ENCODE data around the gene ZCCHC2.
A peak's percentile ranks its signal among the peaks of the same experiment; 100 is the strongest.

The ZCCHC2 gene

GRCh38 chr18:62523631-62524439 is 1.0 kb downstream of the ZCCHC2 start:
- TF ChIP-seq, protein P1, sequence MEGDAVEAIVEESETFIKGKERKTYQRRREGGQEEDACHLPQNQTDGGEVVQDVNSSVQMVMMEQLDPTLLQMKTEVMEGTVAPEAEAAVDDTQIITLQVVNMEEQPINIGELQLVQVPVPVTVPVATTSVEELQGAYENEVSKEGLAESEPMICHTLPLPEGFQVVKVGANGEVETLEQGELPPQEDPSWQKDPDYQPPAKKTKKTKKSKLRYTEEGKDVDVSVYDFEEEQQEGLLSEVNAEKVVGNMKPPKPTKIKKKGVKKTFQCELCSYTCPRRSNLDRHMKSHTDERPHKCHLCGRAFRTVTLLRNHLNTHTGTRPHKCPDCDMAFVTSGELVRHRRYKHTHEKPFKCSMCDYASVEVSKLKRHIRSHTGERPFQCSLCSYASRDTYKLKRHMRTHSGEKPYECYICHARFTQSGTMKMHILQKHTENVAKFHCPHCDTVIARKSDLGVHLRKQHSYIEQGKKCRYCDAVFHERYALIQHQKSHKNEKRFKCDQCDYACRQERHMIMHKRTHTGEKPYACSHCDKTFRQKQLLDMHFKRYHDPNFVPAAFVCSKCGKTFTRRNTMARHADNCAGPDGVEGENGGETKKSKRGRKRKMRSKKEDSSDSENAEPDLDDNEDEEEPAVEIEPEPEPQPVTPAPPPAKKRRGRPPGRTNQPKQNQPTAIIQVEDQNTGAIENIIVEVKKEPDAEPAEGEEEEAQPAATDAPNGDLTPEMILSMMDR (IDR thresholded peaks at IDR 0.05; ENCODE audit: extremely low read depth, insufficient read depth, missing control alignments) = no peak
- in situ Hi-C loops (cut with MboI; ENCODE audit: low pct_unique_long_range_greater_than_20kb, low sequenced_read_pairs, unreplicated experiment) = no loop called here
- DNase-seq (ENCODE audit: low spot score) = peak; percentile 57

DNA sequence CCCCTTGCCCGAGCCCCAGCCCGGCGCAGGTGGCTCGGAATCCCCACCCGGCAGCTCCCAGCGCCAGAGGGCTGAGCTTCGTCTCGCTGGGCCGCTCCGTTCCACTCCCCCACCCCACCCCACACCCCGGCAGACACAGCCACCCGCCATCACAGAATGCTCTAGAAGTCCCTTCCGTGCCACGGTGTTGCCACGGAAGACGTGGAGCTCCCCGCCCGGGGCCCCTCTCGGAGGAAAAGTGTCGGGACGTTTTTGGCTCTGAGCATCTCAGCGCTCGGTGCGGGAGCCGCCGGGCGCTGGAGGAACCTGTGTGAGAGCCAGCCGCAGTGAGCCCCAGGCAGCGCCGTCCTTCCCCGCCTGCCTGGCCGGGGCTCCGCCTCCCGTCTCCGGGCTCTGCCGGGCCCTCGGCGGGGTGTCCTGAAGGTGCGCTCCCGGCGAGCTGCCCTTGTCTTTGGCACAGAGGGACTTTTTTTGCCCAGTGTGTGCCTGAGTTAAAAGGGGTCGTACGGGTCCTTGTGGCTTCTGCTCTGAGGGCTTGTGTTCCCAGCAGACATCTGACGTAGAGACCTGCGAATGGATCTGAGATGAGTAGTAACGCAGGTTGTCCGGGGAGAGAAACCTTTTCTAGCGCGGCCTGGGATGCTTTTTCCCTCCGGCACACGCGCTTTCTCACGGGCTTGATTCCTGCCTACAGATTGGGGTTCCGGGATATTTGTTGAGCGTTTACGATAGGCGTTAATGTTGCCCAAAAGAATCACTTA is 1.8 kb downstream of the ZCCHC2 start:
- DNase-seq (ENCODE audit: low spot score) = peak; percentile 70
- TF ChIP-seq, protein P1 (IDR thresholded peaks at IDR 0.05; ENCODE audit: extremely low read depth, insufficient read depth, missing control alignments) = no peak
- in situ Hi-C loops (cut with MboI; ENCODE audit: low pct_unique_long_range_greater_than_20kb, low sequenced_read_pairs, unreplicated experiment) = no loop called here

DNA sequence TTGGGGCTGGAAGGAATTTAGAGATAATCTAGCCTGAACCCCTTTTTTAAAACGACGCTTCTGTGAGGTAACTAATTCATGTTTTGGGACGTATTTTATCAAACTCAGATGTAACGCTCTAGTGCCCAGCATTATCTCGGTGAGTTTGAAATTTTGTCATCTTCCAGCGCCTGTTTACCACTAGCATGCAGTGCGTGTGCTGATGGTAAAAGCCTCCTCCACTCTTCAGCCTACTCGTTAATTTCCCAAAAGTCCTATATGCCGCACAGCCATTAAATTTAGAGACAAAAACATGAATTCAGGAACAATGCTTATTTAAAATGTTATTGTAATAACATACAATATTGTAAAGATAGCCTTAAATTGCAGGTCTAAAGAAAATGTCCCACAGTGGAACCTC is 2.8 kb downstream of the ZCCHC2 start:
- peak; percentile 45 for DNase-seq (ENCODE audit: low spot score)
- TF ChIP-seq, protein P1 (IDR thresholded peaks at IDR 0.05; ENCODE audit: extremely low read depth, insufficient read depth, missing control alignments) = no peak
- in situ Hi-C loops (cut with MboI; ENCODE audit: low pct_unique_long_range_greater_than_20kb, low sequenced_read_pairs, unreplicated experiment) = no loop called here

DNA sequence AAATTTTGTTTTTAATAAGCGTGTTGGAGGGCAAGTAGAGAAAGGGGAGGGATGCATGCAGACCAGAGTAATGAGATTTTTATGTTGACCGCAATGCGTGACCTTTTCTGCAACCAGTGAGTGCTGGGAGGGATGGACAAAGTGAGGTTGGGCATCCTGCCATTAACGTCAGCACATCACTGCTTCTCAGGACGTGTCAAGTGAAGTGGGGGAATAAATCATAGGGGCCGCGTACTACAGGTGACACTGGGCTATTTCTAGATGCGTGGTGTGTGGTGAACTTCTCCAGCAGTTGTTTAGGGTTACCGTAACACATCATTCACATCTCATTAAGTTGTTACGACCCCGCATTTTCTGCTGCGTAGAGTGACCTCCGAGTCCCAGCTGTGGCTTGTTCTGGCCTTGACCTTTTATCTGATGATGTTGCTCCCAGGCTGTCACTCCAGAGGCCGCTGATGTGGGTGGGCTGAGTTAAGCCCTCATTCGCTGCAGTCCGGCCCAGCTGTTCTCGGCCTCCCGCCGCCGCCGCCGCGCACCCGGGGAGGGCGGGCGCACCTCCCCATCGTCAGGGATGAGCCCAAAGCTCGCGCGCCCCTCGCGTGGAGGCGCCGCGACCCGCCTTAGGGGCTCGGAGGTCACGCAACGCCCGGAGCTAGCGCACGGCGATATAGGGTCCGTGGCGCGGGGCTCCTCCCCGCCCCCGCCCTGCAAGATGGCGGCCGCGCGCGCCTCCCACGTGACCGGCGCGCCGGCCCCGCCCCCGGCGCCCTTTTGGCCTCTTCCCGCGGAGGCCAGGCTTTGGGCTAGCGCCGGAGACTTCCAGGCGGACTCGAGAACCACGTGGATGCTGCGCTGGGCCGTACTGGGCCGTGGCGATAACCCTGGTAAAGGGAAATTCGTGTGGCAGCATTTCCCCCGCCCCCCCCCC is 3.5 kb downstream of the ZCCHC2 start:
- peak; percentile 85 for DNase-seq (ENCODE audit: low spot score)

GRCh38 chr18:62529597-62529996 is 6.8 kb downstream of the ZCCHC2 start:
- DNase-seq (ENCODE audit: low spot score) = no peak
- TF ChIP-seq, protein P1 (IDR thresholded peaks at IDR 0.05; ENCODE audit: extremely low read depth, insufficient read depth, missing control alignments) = no peak
- in situ Hi-C loops (cut with MboI; ENCODE audit: low pct_unique_long_range_greater_than_20kb, low sequenced_read_pairs, unreplicated experiment) = no loop called here

More for the DNA sequence above, 3.5 kb downstream of the ZCCHC2 start:
- TF ChIP-seq, protein P1 (IDR thresholded peaks at IDR 0.05; ENCODE audit: extremely low read depth, insufficient read depth, missing control alignments) = no peak
- in situ Hi-C loops (cut with MboI; ENCODE audit: low pct_unique_long_range_greater_than_20kb, low sequenced_read_pairs, unreplicated experiment) = no loop called here

DNA sequence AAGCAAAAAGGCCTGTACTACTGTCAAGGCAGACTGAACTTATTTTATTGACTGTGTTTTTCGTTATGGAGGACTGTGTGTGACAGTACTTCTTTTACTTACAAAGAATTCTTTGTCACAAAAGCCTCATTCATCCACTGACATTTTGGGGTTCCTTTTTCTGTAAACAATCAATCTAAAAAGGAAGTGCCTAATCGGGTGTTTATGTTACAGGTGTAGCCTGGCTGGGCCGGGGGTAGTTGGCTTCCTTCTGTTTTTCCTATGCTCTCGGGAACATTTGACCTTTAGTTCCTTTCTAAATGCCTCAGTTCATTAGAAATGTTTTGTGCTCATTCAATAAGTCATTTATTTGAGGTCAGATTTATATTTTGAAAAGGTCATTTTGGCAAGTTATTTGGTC is 8.3 kb downstream of the ZCCHC2 start:
- no peak for DNase-seq (ENCODE audit: low spot score)
- in situ Hi-C loops (cut with MboI; ENCODE audit: low pct_unique_long_range_greater_than_20kb, low sequenced_read_pairs, unreplicated experiment) = no loop called here
- TF ChIP-seq, protein P1 (IDR thresholded peaks at IDR 0.05; ENCODE audit: extremely low read depth, insufficient read depth, missing control alignments) = no peak
